Measurements from ENCODE around the gene ANGPT4. TPM values are rescaled to one million over a fixed set of nuclear protein-coding genes. Genes with fewer than 3 reads are reported as not detected.

ANGPT4 gene
- total and polyA plus RNA-seq, 9 of the 15 experiments (the other 6 are each of a cell fraction or from before 2014, with no cell fraction given) = not detected

DNA sequence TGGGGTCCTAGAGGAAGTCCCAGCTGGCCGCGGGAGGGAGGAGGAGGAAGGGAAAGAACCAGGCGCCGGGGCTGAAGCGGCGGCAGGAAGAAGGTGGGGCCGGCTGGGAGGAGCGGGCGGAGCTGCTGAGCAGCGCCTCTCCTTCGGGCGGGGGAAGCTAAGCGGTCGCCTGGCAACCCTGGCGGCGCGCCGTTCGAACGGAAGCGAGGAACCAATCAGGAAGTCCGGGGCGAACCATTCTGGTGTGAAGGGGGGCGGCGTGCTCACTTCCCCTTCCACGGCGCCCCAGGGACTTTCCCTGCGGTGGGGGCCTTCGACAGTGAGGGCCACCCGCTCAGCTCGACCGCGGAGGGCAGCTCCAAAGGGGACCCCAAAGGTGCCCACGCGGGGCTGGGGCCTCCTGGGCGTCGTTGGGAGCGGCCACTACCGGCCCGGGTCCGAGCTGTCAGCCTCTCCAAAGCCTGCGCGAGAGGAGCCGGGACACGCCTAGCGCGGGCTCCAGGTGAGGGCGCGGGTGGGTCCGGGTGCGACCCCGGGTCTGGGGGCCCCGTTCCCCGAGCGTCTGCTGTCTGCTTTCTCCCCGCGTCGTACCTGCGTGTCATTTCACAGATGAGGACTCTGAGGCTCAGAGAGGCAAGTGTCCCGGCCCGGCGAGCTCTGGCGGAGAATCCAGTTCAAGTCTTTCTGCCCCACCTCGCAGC, 82.5 kb downstream of the ANGPT4 start, which contains the start of gene FAM110A (continued):
- no peak for TF ChIP-seq CHD7 (IDR thresholded peaks at IDR 0.05; ENCODE audit: low read depth, low read length)
- no peak for TF ChIP-seq TEAD2 (tag; IDR thresholded peaks at IDR 0.05)
- peak; percentile 80 for TF ChIP-seq NEUROD1 (IDR thresholded peaks at IDR 0.05; ENCODE audit: borderline replicate concordance, low read depth, low read length, partially characterized antibody)
- no peak for TF ChIP-seq TSC22D4 (tag; IDR thresholded peaks at IDR 0.05)
- peak; percentile 93 for TF ChIP-seq NFYB (IDR thresholded peaks at IDR 0.05; ENCODE audit: extremely low read depth, insufficient read length)
- no peak for TF ChIP-seq ESRRB (CRISPR knock-in tag; IDR thresholded peaks at IDR 0.05; ENCODE audit: borderline replicate concordance)
- TF ChIP-seq SMAD4 (CRISPR knock-in tag; conservative IDR thresholded peaks at IDR 0.05) = peak; percentile 11; the same call in 1 of the 2 replicates
- peak; percentile 95 for TF ChIP-seq RFX1 (IDR thresholded peaks at IDR 0.05)
- TF ChIP-seq DPF2 (IDR thresholded peaks at IDR 0.05) = no peak
- no peak for TF ChIP-seq SMARCB1 (IDR thresholded peaks at IDR 0.05; ENCODE audit: insufficient read length, low read depth)
- 0 out of 2 replicates have a peak, but pooled peaks have one; percentile 7 for TF ChIP-seq SMARCE1 (IDR thresholded peaks at IDR 0.05)
- peak; percentile 70; the same call in 1 of the 2 replicates for TF ChIP-seq TOE1 (IDR thresholded peaks at IDR 0.05; ENCODE audit: borderline replicate concordance)
- no peak for TF ChIP-seq TOE1 (CRISPR knock-in tag; IDR thresholded peaks at IDR 0.05; ENCODE audit: borderline replicate concordance, low read depth)
- TF ChIP-seq CREB1 (IDR thresholded peaks at IDR 0.05) = no peak
- peak; percentile 66; the same call in 1 of the 2 replicates for TF ChIP-seq CREB1 (CRISPR knock-in tag; IDR thresholded peaks at IDR 0.05)
- TF ChIP-seq, protein P1, sequence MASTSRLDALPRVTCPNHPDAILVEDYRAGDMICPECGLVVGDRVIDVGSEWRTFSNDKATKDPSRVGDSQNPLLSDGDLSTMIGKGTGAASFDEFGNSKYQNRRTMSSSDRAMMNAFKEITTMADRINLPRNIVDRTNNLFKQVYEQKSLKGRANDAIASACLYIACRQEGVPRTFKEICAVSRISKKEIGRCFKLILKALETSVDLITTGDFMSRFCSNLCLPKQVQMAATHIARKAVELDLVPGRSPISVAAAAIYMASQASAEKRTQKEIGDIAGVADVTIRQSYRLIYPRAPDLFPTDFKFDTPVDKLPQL (IDR thresholded peaks at IDR 0.05; ENCODE audit: extremely low read depth, insufficient read length) = no peak
- TF ChIP-seq NRF1 (conservative IDR thresholded peaks at IDR 0.05 in 1 of 2, IDR thresholded peaks at IDR 0.05 in 1 of 2) = peak; percentile 67 to 75
- peak; percentile 70; the same call in 1 of the 2 replicates for TF ChIP-seq NFATC3 (IDR thresholded peaks at IDR 0.05)

All from K562 (cell line).